Activated CD8-positive, alpha-beta T cell treated with anti-CD3 and anti-CD28 coated beads for 36 hours (primary cell): ENCODE data around the gene CWC27. TPM values are rescaled to one million over a fixed set of nuclear protein-coding genes. Genes with fewer than 3 reads are reported as not detected.

Experiments used
- ATAC-seq: fragments of 200-7000 bp; cut with Tn5 transposase; one replicate; pipeline ENCODE4 v1.10.0; 2021; ENCODE audit warnings: mild to moderate bottlenecking, moderate library complexity
- CTCF ChIA-PET: fragments of 350-600 bp; sonication (Branson Sonifier 250); formaldehyde crosslinking; loops from one replicate; lab custom pipeline; 2021; ENCODE audit warnings: antibody characterized with exemption; lab: Charles Lee
- POLR2A ChIA-PET: fragments of 350-600 bp; sonication (Branson Sonifier 250); formaldehyde crosslinking; loops from one replicate; lab custom pipeline; 2021; ENCODE audit warnings: antibody characterized with exemption; lab: Charles Lee
- DNase-seq: peaks from one replicate; pipeline ENCODE4 v3.0.0-alpha.2; 2020
- H3K27ac Mint-ChIP-seq: one replicate; pipeline ENCODE4 v1.8.0; 2021; ENCODE audit warnings: mild to moderate bottlenecking, mixed read lengths
- H3K27me3 Mint-ChIP-seq: one replicate; pipeline ENCODE4 v1.8.0; 2021; ENCODE audit warnings: mixed read lengths
- H3K36me3 Mint-ChIP-seq: one replicate; pipeline ENCODE4 v1.8.0; 2021; ENCODE audit warnings: low read depth, mixed read lengths
- H3K4me1 Mint-ChIP-seq: one replicate; pipeline ENCODE4 v1.8.0; 2021; ENCODE audit warnings: low read depth, mixed read lengths
- H3K4me3 Mint-ChIP-seq: one replicate; pipeline ENCODE4 v1.8.0; 2021; ENCODE audit warnings: mild to moderate bottlenecking, moderate library complexity, mixed read lengths
- H3K9me3 Mint-ChIP-seq: one replicate; pipeline ENCODE4 v1.8.0; 2021; ENCODE audit warnings: mixed read lengths
- intact Hi-C: fragments of 100-400 bp; cut with micrococcal nuclease; formaldehyde crosslinking; loops from one replicate; pipeline ENCODE4 v1.10.0; 2022
- total RNA-seq, 2 experiments: library from RNA; stranded (reverse); gene quantifications; one replicate each; pipeline ENCODE4 v1.2.3, GENCODE V29; 2021
- TF ChIP-seq, protein P1 (sequence below): fragments of 200-600 bp; IDR thresholded peaks from one replicate; pipeline ENCODE4 v1.8.0; 2022; ENCODE audit warnings: antibody characterized with exemption, mild to moderate bottlenecking

The CWC27 gene
- total RNA-seq, 2 experiments from 2014 or later: 32.3 to 38.1 TPM

DNA sequence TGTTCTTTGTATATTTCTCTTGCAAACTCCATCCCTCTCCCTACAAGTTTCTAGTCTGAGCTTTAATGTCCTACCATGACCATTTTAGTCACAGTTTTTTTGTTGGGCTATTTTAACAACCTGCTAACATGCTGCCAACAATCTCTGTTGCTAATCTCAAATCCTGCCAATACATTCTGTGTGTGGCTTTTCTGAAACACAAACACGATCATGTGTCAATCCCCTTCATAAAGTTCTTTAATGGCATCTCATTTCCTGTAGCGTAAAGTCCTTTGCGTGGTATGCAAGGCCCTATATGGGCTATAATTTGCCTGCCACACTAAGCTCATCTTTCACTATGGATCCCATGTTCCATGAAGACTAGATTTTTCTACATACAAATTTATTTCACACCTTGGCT is 180.6 kb downstream of the CWC27 start:
- Mint-ChIP-seq H3K27me3 (no peaks in the 10 kb centered on the region), H3K4me3 (no peak overlapping the region), H3K4me1 (no peaks in the 10 kb centered on the region), H3K9me3 (no peaks in the 10 kb centered on the region), H3K36me3 (no peaks in the 10 kb centered on the region), H3K27ac (no peak overlapping the region)
- ChIA-PET POLR2A (no interaction called here), CTCF (no interaction called here)
- TF ChIP-seq, protein P1, sequence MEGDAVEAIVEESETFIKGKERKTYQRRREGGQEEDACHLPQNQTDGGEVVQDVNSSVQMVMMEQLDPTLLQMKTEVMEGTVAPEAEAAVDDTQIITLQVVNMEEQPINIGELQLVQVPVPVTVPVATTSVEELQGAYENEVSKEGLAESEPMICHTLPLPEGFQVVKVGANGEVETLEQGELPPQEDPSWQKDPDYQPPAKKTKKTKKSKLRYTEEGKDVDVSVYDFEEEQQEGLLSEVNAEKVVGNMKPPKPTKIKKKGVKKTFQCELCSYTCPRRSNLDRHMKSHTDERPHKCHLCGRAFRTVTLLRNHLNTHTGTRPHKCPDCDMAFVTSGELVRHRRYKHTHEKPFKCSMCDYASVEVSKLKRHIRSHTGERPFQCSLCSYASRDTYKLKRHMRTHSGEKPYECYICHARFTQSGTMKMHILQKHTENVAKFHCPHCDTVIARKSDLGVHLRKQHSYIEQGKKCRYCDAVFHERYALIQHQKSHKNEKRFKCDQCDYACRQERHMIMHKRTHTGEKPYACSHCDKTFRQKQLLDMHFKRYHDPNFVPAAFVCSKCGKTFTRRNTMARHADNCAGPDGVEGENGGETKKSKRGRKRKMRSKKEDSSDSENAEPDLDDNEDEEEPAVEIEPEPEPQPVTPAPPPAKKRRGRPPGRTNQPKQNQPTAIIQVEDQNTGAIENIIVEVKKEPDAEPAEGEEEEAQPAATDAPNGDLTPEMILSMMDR: no peak
- intact Hi-C loops: no loop called here
- DNase-seq: no peak
- ATAC-seq: no peak

DNA sequence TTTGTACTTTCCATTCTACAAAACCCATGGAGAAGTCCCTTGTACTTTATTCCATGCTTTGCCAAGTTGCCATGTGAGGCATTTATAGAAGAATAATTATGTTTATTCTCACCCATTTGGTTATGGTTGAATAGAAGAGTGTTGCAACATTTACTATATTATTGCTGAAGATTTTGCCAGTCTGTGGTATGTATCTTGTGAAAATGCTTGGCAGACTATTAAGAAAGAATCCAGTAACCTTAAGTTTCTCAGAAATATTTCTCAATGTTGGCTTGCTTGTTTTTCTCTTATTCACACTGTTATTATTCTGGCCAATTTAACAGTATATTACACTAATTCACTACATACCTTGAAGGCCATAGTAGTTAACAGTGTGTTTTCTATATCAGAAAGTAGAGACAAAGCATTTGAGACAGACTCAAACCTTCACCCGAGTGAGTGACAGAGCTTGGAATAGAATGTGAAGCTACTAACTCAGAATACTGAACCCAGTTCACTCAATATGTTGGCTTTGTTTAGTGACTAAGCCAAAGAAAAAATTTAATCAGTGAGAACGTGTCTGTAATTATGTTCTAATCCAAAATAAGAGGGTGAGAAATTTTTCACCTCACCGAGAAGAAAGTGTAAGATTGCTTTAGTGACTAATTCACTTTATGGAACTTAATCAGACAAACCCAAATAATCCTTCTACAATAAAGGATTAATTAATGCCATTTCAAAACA is 184.4 kb downstream of the CWC27 start:
- ATAC-seq: no peak
- POLR2A ChIA-PET: no interaction called here
- TF ChIP-seq, protein P1: no peak

DNA sequence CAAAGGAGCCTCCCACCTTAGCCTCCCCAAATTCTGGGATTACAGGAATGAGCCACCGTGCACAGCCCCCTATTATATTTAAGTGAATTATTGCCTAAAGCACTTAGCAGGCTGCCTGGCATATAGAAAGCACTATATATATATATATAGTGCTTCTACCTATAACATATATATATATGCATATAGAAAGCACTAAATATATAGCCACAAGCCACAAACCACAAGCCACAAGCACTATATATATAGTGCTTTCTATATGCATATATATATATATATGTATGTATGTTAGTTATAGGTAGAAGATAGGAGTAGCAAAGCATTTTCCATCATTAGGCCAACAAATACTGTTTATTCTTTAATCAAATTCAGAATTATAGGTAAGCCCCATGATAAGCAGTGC is 185.8 kb downstream of the CWC27 start:
- ChIA-PET CTCF (no interaction called here), POLR2A (no interaction called here)
- Mint-ChIP-seq H3K4me3 (no peak overlapping the region), H3K27ac (no peak overlapping the region), H3K27me3 (no peaks in the 10 kb centered on the region), H3K4me1 (no peaks in the 10 kb centered on the region), H3K36me3 (no peaks in the 10 kb centered on the region), H3K9me3 (no peaks in the 10 kb centered on the region)
- TF ChIP-seq, protein P1: no peak
- ATAC-seq (no peak), DNase-seq (peak; percentile 16)
- intact Hi-C loops: no loop called here

More for the DNA sequence above, 184.4 kb downstream of the CWC27 start:
- no peak overlapping the region for H3K4me3 Mint-ChIP-seq
- H3K4me1 Mint-ChIP-seq: no peaks in the 10 kb centered on the region
- H3K36me3 Mint-ChIP-seq: no peaks in the 10 kb centered on the region
- CTCF ChIA-PET: no interaction called here
- intact Hi-C loops: no loop called here
- H3K9me3 Mint-ChIP-seq: no peaks in the 10 kb centered on the region
- no peak overlapping the region for H3K27ac Mint-ChIP-seq
- no peak for DNase-seq
- H3K27me3 Mint-ChIP-seq: no peaks in the 10 kb centered on the region

DNA sequence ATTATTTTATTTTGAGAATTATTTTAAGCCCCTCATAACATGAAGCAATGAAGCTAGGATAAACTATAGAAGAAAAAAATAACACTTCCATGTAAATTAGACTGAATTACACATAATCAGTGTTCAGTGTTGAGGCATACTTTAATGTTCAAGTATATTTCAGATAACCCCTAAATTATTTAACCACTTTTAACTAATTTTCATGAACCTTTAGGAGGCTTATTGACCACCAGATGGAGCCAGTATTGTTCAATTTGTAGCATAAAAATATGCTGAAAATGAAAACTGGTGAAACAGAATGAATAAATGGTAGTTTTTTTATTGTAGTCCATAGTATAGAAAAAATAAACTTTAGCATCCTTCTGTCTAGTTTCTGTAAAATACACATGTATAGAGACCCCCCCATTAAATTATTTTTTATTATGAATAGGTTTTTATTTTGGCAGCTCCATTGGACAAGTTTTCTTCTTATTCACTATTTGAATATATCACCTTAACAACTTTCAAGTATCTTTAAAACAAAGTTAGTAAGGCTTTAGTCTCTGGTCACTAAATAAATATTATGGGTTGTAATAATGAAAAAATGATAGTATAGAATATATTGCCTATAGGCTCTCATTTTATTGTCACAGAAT is 190.1 kb downstream of the CWC27 start:
- DNase-seq: no peak

More for the DNA sequence above, 190.1 kb downstream of the CWC27 start:
- H3K4me1 Mint-ChIP-seq: no peaks in the 10 kb centered on the region
- peaks cover 2% of the 10 kb centered on the region for H3K9me3 Mint-ChIP-seq
- no peaks in the 10 kb centered on the region for H3K27me3 Mint-ChIP-seq
- POLR2A ChIA-PET: no interaction called here
- H3K27ac Mint-ChIP-seq: no peak overlapping the region
- H3K36me3 Mint-ChIP-seq: peaks cover 9% of the 10 kb centered on the region
- CTCF ChIA-PET: interaction anchor here (3.1 kb wide), 1 partner anchor 524 kb away, joined by 15 read pairs; no protein-coding TSS in a partner anchor
- H3K4me3 Mint-ChIP-seq: no peak overlapping the region
- TF ChIP-seq, protein P1: peak; percentile 51
- intact Hi-C loops: loop anchor here (5.0 kb wide), 1 partner anchor 523 kb away; the partner anchor contains the start of gene ADAMTS6
- ATAC-seq: no peak
